ENCODE results near the gene PCGF6.

- TF ChIP-seq ZNF274 (IDR thresholded peaks at IDR 0.05; ENCODE audit: low read length) (no peak), ZNF274 (tag by site-specific recombination; IDR thresholded peaks at IDR 0.05; ENCODE audit: borderline replicate concordance) (no peak), KLF16 (tag by site-specific recombination; IDR thresholded peaks at IDR 0.05) (no peak)
Observed at GRCh38 chr10:103334567-103334966, 16.4 kb downstream of the PCGF6 start.
